IPS DF 4.7 (cell line): Measurements from ENCODE around the gene WDR55.
"Not testable (repeated sequence)": the region's sequence is repeated elsewhere in the genome, so short reads cannot be mapped to it uniquely, and the experiment has no call there.

Experiments used
- DNase-seq: peaks from one replicate; pipeline ENCODE4 v3.0.0-alpha.2; 2013; ENCODE audit warnings: low spot score; ENCODE audit errors: extremely low read depth

Gene WDR55

DNA sequence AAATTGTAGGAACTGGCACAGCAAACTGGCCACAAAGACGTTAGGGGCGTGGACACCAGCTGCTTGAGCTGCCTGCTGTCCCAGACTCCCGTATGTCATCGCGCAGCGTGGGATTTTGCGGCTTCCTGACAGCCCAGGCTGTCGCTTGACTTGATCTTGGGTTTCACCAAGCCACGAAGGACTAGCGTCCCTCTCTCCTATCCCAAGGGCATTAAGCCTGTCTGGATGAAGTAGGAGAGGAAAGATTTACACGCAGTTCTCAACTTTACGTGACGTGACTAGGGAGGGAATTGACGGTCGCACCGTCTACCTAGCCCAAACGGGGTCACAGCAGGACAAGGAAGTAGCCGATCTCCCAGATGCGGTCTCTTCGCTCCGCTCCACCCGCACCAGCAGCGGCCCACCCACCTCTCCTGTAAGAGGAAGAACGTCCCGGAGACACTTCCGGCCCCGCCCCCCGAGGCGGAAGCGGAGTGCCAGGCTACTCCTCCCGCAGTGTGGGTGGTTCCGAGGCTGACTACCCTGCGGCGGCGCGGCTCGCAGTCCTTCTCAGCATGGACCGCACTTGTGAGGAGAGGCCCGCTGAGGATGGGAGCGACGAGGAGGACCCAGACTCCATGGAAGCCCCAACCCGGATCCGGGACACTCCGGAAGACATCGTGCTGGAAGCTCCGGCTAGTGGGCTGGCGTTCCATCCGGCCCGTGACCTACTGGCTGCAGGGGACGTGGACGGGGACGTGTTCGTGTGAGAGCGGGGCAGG, at the start of gene WDR55:
Gene WDR55 (plus strand): TSS at position 546 of the 761 bp plus-strand sequence. CDS start 9 bp downstream, at position 555.
- DNase-seq: peak; percentile 68

DNA sequence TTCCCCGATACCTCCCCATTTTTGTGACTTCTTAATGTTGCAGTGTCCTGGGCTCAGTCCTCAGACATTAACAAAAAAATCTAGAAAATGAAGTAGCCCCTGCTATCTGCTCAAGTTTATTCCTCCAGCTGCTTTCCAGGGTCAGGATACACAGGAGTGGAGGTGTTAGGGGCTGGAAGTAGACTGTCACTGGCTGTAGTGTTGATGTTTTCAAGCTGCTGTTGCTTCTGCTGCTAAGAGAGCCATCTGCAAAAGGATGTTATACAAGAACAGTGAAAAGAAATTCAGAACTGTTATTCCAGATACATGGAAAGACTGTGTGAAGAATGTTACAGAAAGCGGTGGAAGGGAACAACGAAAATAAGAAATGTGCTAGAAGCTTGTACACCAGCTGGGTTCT, 42.4 kb upstream of the WDR55 start:
- DNase-seq: no peak

DNA sequence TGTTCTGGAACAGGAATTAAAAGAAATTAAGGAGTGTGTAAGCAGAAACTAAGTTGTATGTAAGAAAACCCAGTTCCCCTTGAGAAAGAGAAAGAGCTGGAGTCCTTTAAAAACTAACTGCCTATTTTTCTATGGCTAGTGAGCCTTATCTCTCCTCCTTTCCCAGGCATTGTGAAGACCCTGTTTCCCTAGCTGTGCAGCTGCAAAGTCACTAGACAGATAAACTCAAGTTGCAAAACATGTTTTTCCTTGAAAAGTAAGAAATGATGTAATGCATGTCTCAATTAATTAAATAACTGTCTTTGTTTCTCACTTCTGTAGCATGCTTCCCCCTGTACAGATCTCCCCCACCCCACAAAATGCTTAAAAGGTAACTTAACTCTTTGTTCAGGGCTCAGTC, 41.6 kb upstream of the WDR55 start:
- not testable (repeated sequence) for DNase-seq

DNA sequence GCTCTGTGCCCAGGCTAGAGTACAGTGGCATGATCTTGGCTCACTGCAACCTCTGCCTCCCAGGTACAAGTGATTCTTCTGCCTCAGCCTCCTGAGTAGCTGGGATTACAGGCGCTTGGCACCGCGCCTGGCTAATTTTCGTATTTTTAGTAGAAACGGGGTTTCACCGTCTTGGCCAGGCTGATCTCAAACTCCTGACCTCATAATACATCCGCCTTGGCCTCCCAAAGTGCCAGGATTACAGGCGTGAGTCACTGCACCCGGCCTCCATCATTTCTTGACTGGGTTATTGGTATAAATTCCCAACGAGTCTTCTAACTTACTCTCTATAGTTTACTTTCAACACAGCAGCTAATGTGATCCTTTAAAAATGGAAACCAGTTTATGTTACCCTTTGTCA, 39.8 kb upstream of the WDR55 start:
- not testable (repeated sequence) for DNase-seq

GRCh38 chr5:140627972-140628371, 36.7 kb upstream of the WDR55 start:
- DNase-seq: no peak

DNA sequence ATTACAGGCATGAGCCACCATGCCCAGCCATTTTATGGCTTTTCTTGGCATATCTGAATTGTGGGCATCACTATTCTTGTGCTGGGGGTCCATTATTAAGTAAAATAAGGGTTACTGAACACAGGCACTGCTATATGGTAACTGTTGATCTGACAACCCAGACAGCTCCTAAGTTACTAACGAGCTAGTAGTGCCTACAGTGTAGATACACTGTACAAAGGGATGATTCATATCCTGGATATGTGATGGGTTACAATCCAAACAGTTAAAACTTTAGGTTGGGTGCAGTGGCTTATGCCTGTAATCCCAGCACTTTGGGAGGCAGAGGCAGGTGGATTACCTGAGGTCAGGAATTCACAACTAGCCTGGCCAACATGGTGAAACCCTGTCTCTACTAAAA, 36.0 kb upstream of the WDR55 start:
- DNase-seq: no peak

GRCh38 chr5:140630292-140631035, 34.2 kb upstream of the WDR55 start:
- no peak for DNase-seq

GRCh38 chr5:140631036-140631417, 33.7 kb upstream of the WDR55 start:
- DNase-seq: no peak

- no peak for DNase-seq
Observed at GRCh38 chr5:140631831-140632365, 32.8 kb upstream of the WDR55 start.

- no peak for DNase-seq
Observed at GRCh38 chr5:140632366-140633020, 32.2 kb upstream of the WDR55 start.

DNA sequence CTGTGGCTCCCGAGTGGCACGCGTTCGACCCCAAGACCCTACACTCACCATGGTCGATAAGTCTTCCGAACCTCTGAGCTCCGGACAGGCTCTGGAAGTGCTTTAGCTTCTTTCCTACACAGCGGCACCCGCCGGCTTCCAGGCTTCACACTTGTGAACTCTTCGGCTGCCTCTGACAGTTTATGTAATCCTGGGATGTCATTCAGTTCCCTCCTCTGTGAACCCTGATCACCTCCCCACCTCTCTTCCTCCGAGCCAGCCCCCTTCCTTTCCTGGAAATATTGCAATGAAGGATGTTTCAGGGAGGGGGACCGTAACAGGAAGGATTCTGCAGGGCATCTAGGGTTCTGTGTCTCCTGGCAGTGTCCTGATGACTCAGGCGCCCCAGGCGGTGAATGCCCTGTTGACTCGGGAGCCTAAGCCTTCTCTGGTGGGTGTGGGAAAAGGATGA, 31.7 kb upstream of the WDR55 start, which contains the start of gene CD14:
Gene CD14 (minus strand): TSS at position 155 of the 451 bp plus-strand sequence. CDS start 104 bp downstream, at position 51.
- no peak for DNase-seq

DNA sequence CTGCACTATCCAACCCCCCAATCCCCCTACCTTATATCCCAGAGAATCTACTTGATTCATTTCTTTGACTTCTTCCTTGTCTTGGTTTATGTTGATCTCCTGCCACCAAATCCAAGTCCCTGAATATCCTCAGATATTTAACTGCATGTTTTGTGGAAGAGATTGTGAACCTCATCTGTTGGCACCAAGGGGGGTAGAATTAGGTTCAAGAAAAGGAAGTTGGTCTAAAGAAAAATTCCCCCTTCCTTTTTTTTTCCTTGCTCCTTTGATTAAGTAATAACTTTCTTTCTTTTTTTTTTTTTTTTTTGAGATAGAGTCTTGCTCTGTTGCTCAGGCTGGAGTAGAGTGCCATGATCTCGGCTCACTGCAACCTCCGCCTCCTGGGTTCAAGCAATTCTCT, 31.2 kb upstream of the WDR55 start:
- no peak for DNase-seq

DNA sequence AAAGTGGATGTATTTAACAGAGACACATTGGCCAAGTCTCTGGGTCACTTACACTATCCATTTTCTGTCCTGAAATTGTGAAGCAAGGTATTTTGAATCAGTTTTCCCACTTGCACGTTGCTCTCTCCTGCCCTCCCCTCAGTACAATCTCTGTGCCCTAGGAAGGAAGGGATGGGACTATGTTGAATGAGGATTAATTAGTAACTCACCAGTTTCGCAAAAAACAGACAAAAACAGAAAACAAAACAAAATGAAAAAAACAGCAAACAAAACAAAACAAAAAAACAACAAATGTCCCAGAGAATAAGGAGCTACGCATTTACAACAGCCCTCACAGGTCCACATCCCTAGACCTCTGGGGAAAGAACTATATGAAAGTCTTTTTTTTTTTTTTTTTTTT, 30.6 kb upstream of the WDR55 start:
- DNase-seq: no peak

- DNase-seq: no peak
Observed at GRCh38 chr5:140635291-140636257, 29.1 kb upstream of the WDR55 start.

GRCh38 chr5:140637371-140638100, 27.2 kb upstream of the WDR55 start:
- DNase-seq: no peak

- not testable (repeated sequence) for DNase-seq
Observed at GRCh38 chr5:140638898-140639147, 25.9 kb upstream of the WDR55 start.

- DNase-seq: peak; percentile 74
Observed at GRCh38 chr5:140639148-140639981, 25.3 kb upstream of the WDR55 start, which contains the start of gene TMCO6. Gene TMCO6, plus strand, starts transcription at chr5:140639451. Its CDS starts 77 bp downstream, at chr5:140639528.

DNA sequence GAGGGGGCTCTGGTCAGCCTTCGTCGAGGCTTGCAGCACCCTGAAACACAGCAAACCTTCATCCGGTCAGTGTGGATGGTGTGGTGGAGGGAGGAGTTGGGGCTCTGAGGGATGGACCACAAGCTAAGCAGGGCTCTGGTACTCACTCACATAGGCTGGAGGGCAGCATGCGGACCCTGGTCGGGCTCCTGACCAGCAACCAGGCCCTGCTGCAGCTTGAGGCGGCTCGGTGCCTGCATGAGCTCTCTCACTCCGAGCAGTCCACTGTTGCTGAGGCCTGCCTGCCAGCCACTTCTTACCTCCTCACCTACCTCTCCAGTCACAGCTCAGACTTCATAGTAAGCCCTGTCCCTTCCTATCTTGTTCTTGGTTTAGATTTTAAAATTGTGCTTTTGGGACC, 23.0 kb upstream of the WDR55 start:
- DNase-seq: no peak

DNA sequence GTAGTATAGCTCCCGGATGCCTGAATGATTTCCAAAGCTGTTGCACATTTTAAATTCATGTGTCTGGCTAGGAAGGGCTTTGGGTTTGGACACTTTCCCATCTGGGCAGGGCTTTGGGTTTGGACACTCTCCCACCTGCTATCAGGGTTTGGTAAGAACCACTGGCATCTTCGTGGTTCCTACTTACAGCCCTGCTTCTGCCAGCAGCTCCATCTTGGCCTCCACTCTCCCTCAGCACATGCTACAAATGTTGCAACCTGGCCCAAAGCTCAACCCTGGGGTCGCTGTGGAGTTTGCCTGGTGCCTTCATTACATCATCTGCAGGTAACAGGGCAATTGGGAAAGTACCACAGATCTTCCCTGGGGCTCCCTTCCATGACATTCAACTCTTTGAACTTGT, 22.0 kb upstream of the WDR55 start:
- no peak for DNase-seq
